SK-N-SH treated with all-trans-retinoic acid at 6 μM for 48 hours (cell line): ENCODE measurements around the gene SIPA1.

Experiments used
- ATAC-seq: fragments of 200-7000 bp; cut with Tn5 transposase; 3 replicates; pipeline ENCODE4 v1.9.1; 2020; ENCODE audit warnings: mild to moderate bottlenecking, moderate library complexity
- ARNTL ChIP-seq: fragments of 450-650 bp; formaldehyde crosslinking; IDR thresholded peaks from 2 replicates; pipeline ENCODE4 v1.5.0; 2020; ENCODE audit warnings: low read depth, mild to moderate bottlenecking, moderate library complexity, borderline replicate concordance
- BACH2 ChIP-seq: fragments of 250-450 bp; sonication (Bioruptor Pico); IDR thresholded peaks from 2 replicates; pipeline ENCODE4 v1.9.0; 2021; ENCODE audit warnings: mild to moderate bottlenecking, borderline replicate concordance
- CREB5 ChIP-seq: fragments of 250-450 bp; sonication (Bioruptor Pico); IDR thresholded peaks from 2 replicates; pipeline ENCODE4 v1.5.1; 2020; ENCODE audit warnings: low read depth, mild to moderate bottlenecking, moderate library complexity
- CSDC2 ChIP-seq: fragments of 250-450 bp; sonication (Bioruptor Pico); IDR thresholded peaks from 2 replicates; pipeline ENCODE4 v1.5.0; 2020; ENCODE audit warnings: mild to moderate bottlenecking, moderate library complexity
- ESRRG ChIP-seq: fragments of 250-450 bp; sonication (Bioruptor Pico); IDR thresholded peaks from 2 replicates; pipeline ENCODE4 v1.6.1; 2021; ENCODE audit warnings: mild to moderate bottlenecking
- GLIS3 ChIP-seq: fragments of 250-450 bp; sonication (Bioruptor Pico); IDR thresholded peaks from 2 replicates; pipeline ENCODE4 v1.5.0; 2020; ENCODE audit warnings: mild to moderate bottlenecking, moderate library complexity
- ISL1 ChIP-seq: fragments of 250-450 bp; sonication (Bioruptor Pico); IDR thresholded peaks from 2 replicates; pipeline ENCODE4 v2.1.2; 2022; ENCODE audit warnings: mild to moderate bottlenecking, moderate library complexity
- POU6F1 ChIP-seq: fragments of 250-450 bp; sonication (Bioruptor Pico); IDR thresholded peaks from 2 replicates; pipeline ENCODE4 v1.8.0; 2021; ENCODE audit warnings: low read depth, mild to moderate bottlenecking, moderate library complexity, borderline replicate concordance
- PPARA ChIP-seq: fragments of 250-450 bp; sonication (Bioruptor Pico); IDR thresholded peaks from 2 replicates; pipeline ENCODE4 v1.5.0; 2020; ENCODE audit warnings: mild to moderate bottlenecking, borderline replicate concordance
- SNAI2 ChIP-seq: fragments of 250-450 bp; sonication (Bioruptor Pico); IDR thresholded peaks from 2 replicates; pipeline ENCODE4 v1.5.0; 2020; ENCODE audit warnings: mild to moderate bottlenecking, moderate library complexity
- TCF4 ChIP-seq: fragments of 250-450 bp; sonication (Bioruptor Pico); IDR thresholded peaks from 2 replicates; pipeline ENCODE4 v1.8.0; 2021; ENCODE audit warnings: mild to moderate bottlenecking, moderate library complexity, borderline replicate concordance
- TOX ChIP-seq: fragments of 250-450 bp; sonication (Bioruptor Pico); IDR thresholded peaks from 2 replicates; pipeline ENCODE4 v1.8.0; 2021; ENCODE audit warnings: mild to moderate bottlenecking, moderate library complexity, borderline replicate concordance
- TSHZ2 ChIP-seq: fragments of 250-450 bp; sonication (Bioruptor Pico); IDR thresholded peaks from 2 replicates; pipeline ENCODE4 v1.5.0; 2020; ENCODE audit warnings: mild to moderate bottlenecking, moderate library complexity
- ZC3H10 ChIP-seq: fragments of 250-450 bp; sonication (Bioruptor Pico); IDR thresholded peaks from 2 replicates; pipeline ENCODE4 v1.5.1; 2021; ENCODE audit warnings: mild to moderate bottlenecking, moderate library complexity
- ZFP3 ChIP-seq: fragments of 250-450 bp; sonication (Bioruptor Pico); IDR thresholded peaks from 2 replicates; pipeline ENCODE4 v1.5.0; 2020; ENCODE audit warnings: mild to moderate bottlenecking, moderate library complexity
- ZFP30 ChIP-seq: fragments of 450-650 bp; formaldehyde crosslinking; IDR thresholded peaks from 2 replicates; pipeline ENCODE4 v1.5.0; 2022; ENCODE audit warnings: mild to moderate bottlenecking, moderate library complexity
- ZNF70 ChIP-seq: fragments of 450-650 bp; formaldehyde crosslinking; IDR thresholded peaks from 2 replicates; pipeline ENCODE4 v1.5.0; 2020; ENCODE audit warnings: mild to moderate bottlenecking, moderate library complexity
- TF ChIP-seq, protein P1 (sequence below): fragments of 250-450 bp; sonication (Bioruptor Pico); IDR thresholded peaks from 2 replicates; pipeline ENCODE4 v1.5.1; 2021; ENCODE audit warnings: mild to moderate bottlenecking, moderate library complexity
- TF ChIP-seq, protein P2 (sequence below): fragments of 250-450 bp; sonication (Bioruptor Pico); IDR thresholded peaks from 2 replicates; pipeline ENCODE4 v1.8.0; 2020; ENCODE audit warnings: mild to moderate bottlenecking, moderate library complexity, borderline replicate concordance

Gene SIPA1

GRCh38 chr11:65648997-65649493 is 11.1 kb downstream of the SIPA1 start:
- no peak for TF ChIP-seq ARNTL (CRISPR knock-in tag)
- no peak for TF ChIP-seq TOX
- no peak for TF ChIP-seq PPARA (CRISPR knock-in tag)
- TF ChIP-seq POU6F1 = no peak
- TF ChIP-seq, all 23 proteins: peak for 0
- no peak for ATAC-seq

GRCh38 chr11:65649656-65650546 is 12.0 kb downstream of the SIPA1 start:
- TF ChIP-seq ZFP30 (no peak), ESRRG (CRISPR knock-in tag) (no peak), BACH2 (CRISPR knock-in tag) (no peak), GLIS3 (CRISPR knock-in tag) (no peak), ARNTL (CRISPR knock-in tag) (no peak), CSDC2 (CRISPR knock-in tag) (no peak), TCF4 (no peak), ZNF70 (CRISPR knock-in tag) (no peak), SNAI2 (no peak), TSHZ2 (CRISPR knock-in tag) (no peak), POU6F1 (no peak), ZFP3 (CRISPR knock-in tag) (no peak), ISL1 (CRISPR knock-in tag) (no peak), ZC3H10 (CRISPR knock-in tag) (no peak), CREB5 (CRISPR knock-in tag) (no peak)
- TF ChIP-seq, protein P1, sequence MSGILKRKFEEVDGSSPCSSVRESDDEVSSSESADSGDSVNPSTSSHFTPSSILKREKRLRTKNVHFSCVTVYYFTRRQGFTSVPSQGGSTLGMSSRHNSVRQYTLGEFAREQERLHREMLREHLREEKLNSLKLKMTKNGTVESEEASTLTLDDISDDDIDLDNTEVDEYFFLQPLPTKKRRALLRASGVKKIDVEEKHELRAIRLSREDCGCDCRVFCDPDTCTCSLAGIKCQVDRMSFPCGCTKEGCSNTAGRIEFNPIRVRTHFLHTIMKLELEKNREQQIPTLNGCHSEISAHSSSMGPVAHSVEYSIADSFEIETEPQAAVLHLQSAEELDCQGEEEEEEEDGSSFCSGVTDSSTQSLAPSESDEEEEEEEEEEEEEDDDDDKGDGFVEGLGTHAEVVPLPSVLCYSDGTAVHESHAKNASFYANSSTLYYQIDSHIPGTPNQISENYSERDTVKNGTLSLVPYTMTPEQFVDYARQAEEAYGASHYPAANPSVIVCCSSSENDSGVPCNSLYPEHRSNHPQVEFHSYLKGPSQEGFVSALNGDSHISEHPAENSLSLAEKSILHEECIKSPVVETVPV (CRISPR knock-in tag) = no peak
- TF ChIP-seq, protein P2, sequence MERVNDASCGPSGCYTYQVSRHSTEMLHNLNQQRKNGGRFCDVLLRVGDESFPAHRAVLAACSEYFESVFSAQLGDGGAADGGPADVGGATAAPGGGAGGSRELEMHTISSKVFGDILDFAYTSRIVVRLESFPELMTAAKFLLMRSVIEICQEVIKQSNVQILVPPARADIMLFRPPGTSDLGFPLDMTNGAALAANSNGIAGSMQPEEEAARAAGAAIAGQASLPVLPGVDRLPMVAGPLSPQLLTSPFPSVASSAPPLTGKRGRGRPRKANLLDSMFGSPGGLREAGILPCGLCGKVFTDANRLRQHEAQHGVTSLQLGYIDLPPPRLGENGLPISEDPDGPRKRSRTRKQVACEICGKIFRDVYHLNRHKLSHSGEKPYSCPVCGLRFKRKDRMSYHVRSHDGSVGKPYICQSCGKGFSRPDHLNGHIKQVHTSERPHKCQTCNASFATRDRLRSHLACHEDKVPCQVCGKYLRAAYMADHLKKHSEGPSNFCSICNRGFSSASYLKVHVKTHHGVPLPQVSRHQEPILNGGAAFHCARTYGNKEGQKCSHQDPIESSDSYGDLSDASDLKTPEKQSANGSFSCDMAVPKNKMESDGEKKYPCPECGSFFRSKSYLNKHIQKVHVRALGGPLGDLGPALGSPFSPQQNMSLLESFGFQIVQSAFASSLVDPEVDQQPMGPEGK (CRISPR knock-in tag) = no peak
- no peak for ATAC-seq
